Endodermal cell (in vitro differentiated cells): ENCODE data around the gene NAA35. TPM values are rescaled to one million over a fixed set of nuclear protein-coding genes. Genes with fewer than 3 reads are reported as not detected.
A peak's percentile ranks its signal among the peaks of the same experiment; 100 is the strongest.

Source experiments
- DNase-seq: peaks from one replicate; pipeline ENCODE4 v3.0.0-alpha.2; 2017
- H3K27ac ChIP-seq: 2 replicates; pipeline ENCODE4 v1.5.1; 2013; ENCODE audit warnings: mild to moderate bottlenecking, low read depth, low read length, moderate library complexity
- H3K27me3 ChIP-seq: 2 replicates; pipeline ENCODE4 v1.6.1; 2013; ENCODE audit warnings: mild to moderate bottlenecking, low read length, moderate library complexity; ENCODE audit not compliant: insufficient read depth, control insufficient read depth, poor library complexity, severe bottlenecking
- H3K36me3 ChIP-seq: 2 replicates; pipeline ENCODE4 v1.7.0; 2013; ENCODE audit warnings: mild to moderate bottlenecking, low read length, moderate library complexity; ENCODE audit not compliant: control insufficient read depth, insufficient read depth
- H3K4me1 ChIP-seq: one replicate; pipeline ENCODE4 v1.7.0; 2013; ENCODE audit warnings: low read length; ENCODE audit not compliant: control insufficient read depth, insufficient read depth
- H3K4me3 ChIP-seq: 2 replicates; pipeline ENCODE4 v1.5.1; 2013; ENCODE audit warnings: mild to moderate bottlenecking, low read length, moderate library complexity
- H3K9ac ChIP-seq: 2 replicates; pipeline ENCODE4 v1.6.1; 2013; ENCODE audit warnings: mild to moderate bottlenecking, low read length, moderate library complexity; ENCODE audit not compliant: poor library complexity, severe bottlenecking; ENCODE audit errors: extremely low read depth
- H3K9me3 ChIP-seq: 2 replicates; pipeline ENCODE4 v1.6.1; 2013; ENCODE audit warnings: mild to moderate bottlenecking, low read length, moderate library complexity; ENCODE audit not compliant: control insufficient read depth
- H3K27ac Mint-ChIP-seq: 2 replicates; pipeline ENCODE4 v1.8.0; 2020; ENCODE audit warnings: mixed read lengths
- H3K27me3 Mint-ChIP-seq: 2 replicates; pipeline ENCODE4 v1.8.0; 2021; ENCODE audit warnings: mild to moderate bottlenecking, mixed read lengths; ENCODE audit not compliant: insufficient read depth
- H3K36me3 Mint-ChIP-seq: 2 replicates; pipeline ENCODE4 v1.8.0; 2020; ENCODE audit warnings: low read depth, mixed read lengths
- H3K4me1 Mint-ChIP-seq: 2 replicates; pipeline ENCODE4 v1.8.0; 2020; ENCODE audit warnings: mixed read lengths
- H3K4me3 Mint-ChIP-seq: 2 replicates; pipeline ENCODE4 v1.8.0; 2020; ENCODE audit warnings: mild to moderate bottlenecking, moderate library complexity, mixed read lengths
- H3K9me3 Mint-ChIP-seq: 2 replicates; pipeline ENCODE4 v1.8.0; 2020; ENCODE audit warnings: mild to moderate bottlenecking, mixed read lengths
- WGBS, 2 experiments: methylation state at CpG; one replicate each; pipeline versions ENCODE4 v1.1.5 to v1.1.7; 2013; ENCODE audit warnings: missing lambda C conversion rate in 2 of 2, mixed read lengths in 1 of 2; ENCODE audit not compliant: insufficient coverage in 1 of 2, insufficient read length in 1 of 2; 5-methylcytosine and 5-hydroxymethylcytosine counted together
- total RNA-seq, 2 donors: library from RNA; stranded (reverse); fragmentation: NEBNext Ultra II Directional in 1 of 2; extraction: Animal tissue kit (Norgen Biotek cat#: 25700) in 1 of 2; gene quantifications; 2 replicates in 1 of 2; 3 replicates in 1 of 2; pipeline ENCODE4 v1.2.1, GENCODE V29; 2021
- TF ChIP-seq, protein P1 (sequence below): fragments of 200-600 bp; sonication (generic); conservative IDR thresholded peaks from 2 replicates; pipeline ENCODE4 v1.5.0; 2021; ENCODE audit warnings: antibody characterized with exemption, mild to moderate bottlenecking

Gene NAA35
- total RNA-seq, 2 donors from 2014 or later, result 30.3 to 31.4 TPM

DNA sequence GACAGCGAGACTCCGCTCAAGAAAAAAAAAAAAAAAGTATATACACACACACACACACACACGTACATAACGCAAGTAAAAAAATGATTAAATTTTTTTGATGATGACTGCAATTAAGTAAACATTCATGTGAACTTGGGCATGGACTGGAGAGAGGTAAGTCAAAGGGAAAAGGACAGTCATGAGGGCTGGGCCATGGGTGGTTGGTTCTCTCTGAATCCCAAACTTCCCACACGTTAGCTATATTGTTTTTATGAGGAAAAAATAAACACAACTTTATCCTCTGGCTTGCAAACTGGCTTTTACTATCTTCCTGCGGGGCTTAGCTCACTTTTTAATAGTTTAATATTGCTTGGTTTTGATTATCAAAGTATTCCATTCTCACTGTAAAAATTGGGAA lies 104.7 kb downstream of the NAA35 start:
- no peaks in the 10 kb centered on the region for H3K9me3 ChIP-seq
- H3K9me3 Mint-ChIP-seq, result no peaks in the 10 kb centered on the region
- H3K9ac ChIP-seq, result no peak overlapping the region
- TF ChIP-seq, protein P1, sequence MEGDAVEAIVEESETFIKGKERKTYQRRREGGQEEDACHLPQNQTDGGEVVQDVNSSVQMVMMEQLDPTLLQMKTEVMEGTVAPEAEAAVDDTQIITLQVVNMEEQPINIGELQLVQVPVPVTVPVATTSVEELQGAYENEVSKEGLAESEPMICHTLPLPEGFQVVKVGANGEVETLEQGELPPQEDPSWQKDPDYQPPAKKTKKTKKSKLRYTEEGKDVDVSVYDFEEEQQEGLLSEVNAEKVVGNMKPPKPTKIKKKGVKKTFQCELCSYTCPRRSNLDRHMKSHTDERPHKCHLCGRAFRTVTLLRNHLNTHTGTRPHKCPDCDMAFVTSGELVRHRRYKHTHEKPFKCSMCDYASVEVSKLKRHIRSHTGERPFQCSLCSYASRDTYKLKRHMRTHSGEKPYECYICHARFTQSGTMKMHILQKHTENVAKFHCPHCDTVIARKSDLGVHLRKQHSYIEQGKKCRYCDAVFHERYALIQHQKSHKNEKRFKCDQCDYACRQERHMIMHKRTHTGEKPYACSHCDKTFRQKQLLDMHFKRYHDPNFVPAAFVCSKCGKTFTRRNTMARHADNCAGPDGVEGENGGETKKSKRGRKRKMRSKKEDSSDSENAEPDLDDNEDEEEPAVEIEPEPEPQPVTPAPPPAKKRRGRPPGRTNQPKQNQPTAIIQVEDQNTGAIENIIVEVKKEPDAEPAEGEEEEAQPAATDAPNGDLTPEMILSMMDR, result no peak
- no peak overlapping the region for H3K4me3 Mint-ChIP-seq
- H3K4me1 Mint-ChIP-seq, result no peaks in the 10 kb centered on the region
- no peaks in the 10 kb centered on the region for H3K4me1 ChIP-seq
- no peak overlapping the region for H3K4me3 ChIP-seq
- no peak for DNase-seq
- H3K36me3 Mint-ChIP-seq, result peaks cover 8% of the 10 kb centered on the region
- H3K27ac Mint-ChIP-seq, result no peak overlapping the region
- H3K27me3 ChIP-seq, result no peaks in the 10 kb centered on the region
- no peak overlapping the region for H3K27ac ChIP-seq
- H3K27me3 Mint-ChIP-seq, result no peaks in the 10 kb centered on the region
- H3K36me3 ChIP-seq, result no peaks in the 10 kb centered on the region
- 94% methylated on average over 3 of the region's 6 CpGs; no CpG with 5 or more reads in 1 of the 2 experiments for WGBS, 2 experiments

DNA sequence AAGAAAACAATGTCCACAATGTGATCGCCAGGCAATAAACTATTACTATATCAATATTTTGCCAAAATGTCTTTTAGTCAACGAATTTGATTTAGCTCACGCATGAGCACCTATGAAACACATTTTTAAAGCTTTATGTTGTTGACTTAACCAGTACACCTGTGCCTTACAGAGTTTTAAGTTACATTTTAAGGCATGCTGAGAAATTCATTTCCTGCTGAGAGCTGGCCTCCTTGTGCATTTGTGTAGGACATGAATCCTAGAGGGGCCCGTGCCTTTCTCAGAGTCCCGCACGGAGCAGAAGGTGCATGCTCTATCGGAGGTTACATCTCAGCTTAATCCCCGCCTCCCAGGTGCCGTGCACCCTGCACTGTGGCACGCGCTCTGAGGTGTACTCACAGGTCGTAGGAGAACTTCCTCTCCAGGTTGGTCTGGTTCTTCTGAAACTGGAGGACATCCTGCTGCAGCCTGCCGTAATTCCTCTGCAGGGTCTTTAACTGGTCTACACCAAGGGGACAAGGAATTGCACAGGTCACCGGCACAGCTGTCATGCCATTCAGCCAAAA lies 105.2 kb downstream of the NAA35 start:
- no peaks in the 10 kb centered on the region for H3K36me3 ChIP-seq
- H3K27ac ChIP-seq, result no peak overlapping the region
- H3K4me1 Mint-ChIP-seq, result no peaks in the 10 kb centered on the region
- no peak for DNase-seq
- H3K9me3 ChIP-seq, result no peaks in the 10 kb centered on the region
- 95 to 97% methylated on average over 12 to 14 of the region's 14 CpGs for WGBS, 2 experiments
- no peak overlapping the region for H3K27ac Mint-ChIP-seq
- no peaks in the 10 kb centered on the region for H3K27me3 ChIP-seq
- H3K9me3 Mint-ChIP-seq, result no peaks in the 10 kb centered on the region
- no peak overlapping the region for H3K9ac ChIP-seq
- H3K4me3 ChIP-seq, result no peak overlapping the region
- TF ChIP-seq, protein P1, result no peak
- H3K4me3 Mint-ChIP-seq, result no peak overlapping the region
- no peaks in the 10 kb centered on the region for H3K4me1 ChIP-seq
- peaks cover 8% of the 10 kb centered on the region for H3K36me3 Mint-ChIP-seq
- no peaks in the 10 kb centered on the region for H3K27me3 Mint-ChIP-seq

DNA sequence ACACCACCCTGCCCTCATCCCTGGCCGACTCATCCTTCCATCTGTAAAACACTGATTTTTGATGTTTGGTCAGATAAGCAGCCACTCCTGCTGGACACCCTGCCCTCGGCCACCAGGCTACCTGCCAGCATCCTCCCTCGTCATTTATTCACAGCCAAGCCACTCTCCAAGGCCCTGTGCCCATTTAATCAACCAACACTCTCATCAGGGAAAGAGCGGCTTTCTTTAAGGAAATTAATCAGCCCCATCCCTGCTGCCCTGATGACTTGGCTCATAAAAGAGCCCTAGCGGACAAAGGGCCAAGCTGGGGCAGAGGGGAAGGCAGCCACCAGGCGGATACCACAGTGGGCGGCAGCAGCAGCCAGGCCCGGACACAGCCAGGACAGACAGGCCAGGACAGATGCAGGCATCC lies 106.0 kb downstream of the NAA35 start:
- Mint-ChIP-seq H3K27me3 (no peaks in the 10 kb centered on the region), H3K4me3 (no peak overlapping the region), H3K36me3 (peaks cover 5% of the 10 kb centered on the region), H3K27ac (no peak overlapping the region), H3K4me1 (no peaks in the 10 kb centered on the region), H3K9me3 (no peaks in the 10 kb centered on the region)
- H3K9me3 ChIP-seq, result no peaks in the 10 kb centered on the region
- no peak for DNase-seq
- H3K9ac ChIP-seq, result no peak overlapping the region
- H3K36me3 ChIP-seq, result no peaks in the 10 kb centered on the region
- no peaks in the 10 kb centered on the region for H3K4me1 ChIP-seq
- H3K4me3 ChIP-seq, result no peak overlapping the region
- H3K27ac ChIP-seq, result peak overlapping the region; percentile 32
- no peaks in the 10 kb centered on the region for H3K27me3 ChIP-seq
- TF ChIP-seq, protein P1, result no peak
- 95 to 96% methylated on average over 4 to 8 of the region's 8 CpGs for WGBS, 2 experiments
